ENCODE measurements around the gene MAPK8IP2. TPM values are rescaled to one million over a fixed set of nuclear protein-coding genes. Genes with fewer than 3 reads are reported as not detected.

The MAPK8IP2 gene
- total and polyA plus RNA-seq, 2 of the 13 experiments (the other 11 are each of a cell fraction or from before 2014, with no cell fraction given) = 1.3 to 2.6 TPM

DNA sequence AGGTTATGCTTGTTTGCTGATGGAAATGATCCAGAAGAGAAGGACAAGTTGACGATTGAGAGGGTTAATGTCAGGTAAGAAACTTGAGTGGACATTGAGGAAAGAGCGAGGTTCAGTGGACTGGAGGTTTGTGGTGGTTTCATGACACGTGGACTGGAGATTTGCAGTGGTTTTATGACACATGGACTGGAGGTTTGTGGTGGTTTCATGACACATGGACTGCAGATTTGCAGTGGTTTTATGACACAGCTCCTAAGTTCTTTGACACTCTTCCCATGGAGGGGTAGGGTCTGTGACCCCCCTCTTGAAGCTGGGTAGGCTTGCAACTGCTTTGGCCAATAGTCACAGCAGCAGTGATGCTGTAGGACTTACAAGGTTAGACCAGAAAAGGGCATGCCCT is 5.4 kb upstream of the MAPK8IP2 start:
- BruUV-seq (replicated peaks) = no TSS peak

More for the DNA sequence above, 5.4 kb upstream of the MAPK8IP2 start:
- H3K4me2 ChIP-seq (ENCODE audit: low read depth, low read length) = no peak overlapping the region
- ATAC-seq (no peak), DNase-seq (ENCODE audit: low spot score) (no peak), FAIRE-seq (no peak)
- H4K20me1 ChIP-seq (ENCODE audit: insufficient read depth, low read length) = no peaks in the 10 kb centered on the region; the same call in 1 of the 2 replicates
- TF ChIP-seq ZNF431 (CRISPR knock-in tag; IDR thresholded peaks at IDR 0.05; ENCODE audit: borderline replicate concordance, low read depth) = no peak
- TF ChIP-seq, protein P1, sequence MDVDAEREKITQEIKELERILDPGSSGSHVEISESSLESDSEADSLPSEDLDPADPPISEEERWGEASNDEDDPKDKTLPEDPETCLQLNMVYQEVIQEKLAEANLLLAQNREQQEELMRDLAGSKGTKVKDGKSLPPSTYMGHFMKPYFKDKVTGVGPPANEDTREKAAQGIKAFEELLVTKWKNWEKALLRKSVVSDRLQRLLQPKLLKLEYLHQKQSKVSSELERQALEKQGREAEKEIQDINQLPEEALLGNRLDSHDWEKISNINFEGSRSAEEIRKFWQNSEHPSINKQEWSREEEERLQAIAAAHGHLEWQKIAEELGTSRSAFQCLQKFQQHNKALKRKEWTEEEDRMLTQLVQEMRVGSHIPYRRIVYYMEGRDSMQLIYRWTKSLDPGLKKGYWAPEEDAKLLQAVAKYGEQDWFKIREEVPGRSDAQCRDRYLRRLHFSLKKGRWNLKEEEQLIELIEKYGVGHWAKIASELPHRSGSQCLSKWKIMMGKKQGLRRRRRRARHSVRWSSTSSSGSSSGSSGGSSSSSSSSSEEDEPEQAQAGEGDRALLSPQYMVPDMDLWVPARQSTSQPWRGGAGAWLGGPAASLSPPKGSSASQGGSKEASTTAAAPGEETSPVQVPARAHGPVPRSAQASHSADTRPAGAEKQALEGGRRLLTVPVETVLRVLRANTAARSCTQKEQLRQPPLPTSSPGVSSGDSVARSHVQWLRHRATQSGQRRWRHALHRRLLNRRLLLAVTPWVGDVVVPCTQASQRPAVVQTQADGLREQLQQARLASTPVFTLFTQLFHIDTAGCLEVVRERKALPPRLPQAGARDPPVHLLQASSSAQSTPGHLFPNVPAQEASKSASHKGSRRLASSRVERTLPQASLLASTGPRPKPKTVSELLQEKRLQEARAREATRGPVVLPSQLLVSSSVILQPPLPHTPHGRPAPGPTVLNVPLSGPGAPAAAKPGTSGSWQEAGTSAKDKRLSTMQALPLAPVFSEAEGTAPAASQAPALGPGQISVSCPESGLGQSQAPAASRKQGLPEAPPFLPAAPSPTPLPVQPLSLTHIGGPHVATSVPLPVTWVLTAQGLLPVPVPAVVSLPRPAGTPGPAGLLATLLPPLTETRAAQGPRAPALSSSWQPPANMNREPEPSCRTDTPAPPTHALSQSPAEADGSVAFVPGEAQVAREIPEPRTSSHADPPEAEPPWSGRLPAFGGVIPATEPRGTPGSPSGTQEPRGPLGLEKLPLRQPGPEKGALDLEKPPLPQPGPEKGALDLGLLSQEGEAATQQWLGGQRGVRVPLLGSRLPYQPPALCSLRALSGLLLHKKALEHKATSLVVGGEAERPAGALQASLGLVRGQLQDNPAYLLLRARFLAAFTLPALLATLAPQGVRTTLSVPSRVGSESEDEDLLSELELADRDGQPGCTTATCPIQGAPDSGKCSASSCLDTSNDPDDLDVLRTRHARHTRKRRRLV (CRISPR knock-in tag; IDR thresholded peaks at IDR 0.05) = no peak
- peak; percentile 59; the same call in 1 of the 2 replicates for TF ChIP-seq MNT (IDR thresholded peaks at IDR 0.05)
- H3K27me3 ChIP-seq (ENCODE audit: control insufficient read depth in 1 of 2, insufficient read depth in 2 of 2, low read length in 2 of 2) = peaks cover 0 to 2% of the 10 kb centered on the region in 2 experiments; a peak in 1 of 5 replicates
- ChIA-PET CTCF (ENCODE audit: low intra/inter-chr PET ratio, low total read pairs) (interaction anchor here (0.6 kb wide), 1 partner anchor 10 kb away, joined by 3 read pairs; no protein-coding TSS in a partner anchor), POLR2A (no interaction called here)
- no peaks in the 10 kb centered on the region for H3K36me3 ChIP-seq (replicated peaks in 1 of 2; ENCODE audit: control insufficient read depth in 1 of 2, insufficient read depth in 2 of 2, low read length in 2 of 2)
- no peak overlapping the region for H3K4me3 ChIP-seq (replicated peaks in 1 of 3; ENCODE audit: insufficient read depth in 1 of 3, low read depth in 2 of 3, low read length in 3 of 3)
- no peaks in the 10 kb centered on the region for H3K79me2 ChIP-seq (ENCODE audit: insufficient read depth, low read length)
- intact Hi-C loops (cut with micrococcal nuclease; ENCODE audit: unreplicated experiment) = no loop called here
- no peak overlapping the region for H3K9ac ChIP-seq (ENCODE audit: insufficient read depth, low read depth, low read length)
- no peaks in the 10 kb centered on the region for H3K9me3 ChIP-seq (ENCODE audit: low read length)
- H3K4me1 ChIP-seq (ENCODE audit: insufficient read depth, low read length) = peaks cover 6% of the 10 kb centered on the region
- H3K27ac ChIP-seq (ENCODE audit: extremely low read length, insufficient read depth, low read length) = no peak overlapping the region
- in situ Hi-C loops (cut with HindIII; ENCODE audit: extremely low pct_ligation_motif_present, low pct_unique_long_range_greater_than_20kb) = no loop called here
- WGBS (ENCODE audit: low lambda C conversion rate) = 42% methylated on average over 3 of the region's 3 CpGs
- no peak overlapping the region for H2AFZ ChIP-seq (ENCODE audit: low read length)
